ENCODE results near the gene RPH3AL. TPM values are rescaled to one million over a fixed set of nuclear protein-coding genes. Genes with fewer than 3 reads are reported as not detected.

The RPH3AL gene
- polyA plus RNA-seq, 1 donor from 2014 or later = 0.87 TPM

GRCh38 chr17:250487-251300 is 101.9 kb downstream of the RPH3AL start:
- no peaks in the 10 kb centered on the region for H4K20me1 ChIP-seq (ENCODE audit: insufficient read depth)
- no peaks in the 10 kb centered on the region for H3K27me3 ChIP-seq (ENCODE audit: insufficient read depth, low read depth, low read length)
- no peak overlapping the region for H3K4me2 ChIP-seq (ENCODE audit: low read length)
- no peak for TF ChIP-seq RAD21 (conservative IDR thresholded peaks at IDR 0.05)
- TF ChIP-seq CTCF (IDR thresholded peaks at IDR 0.05; ENCODE audit: poor library complexity, severe bottlenecking) = no peak
- no peak for TF ChIP-seq TAF1 (IDR thresholded peaks at IDR 0.05; ENCODE audit: low read depth)
- no peak for TF ChIP-seq EP300 (conservative IDR thresholded peaks at IDR 0.05; ENCODE audit: poor library complexity, severe bottlenecking)
- TF ChIP-seq REST (IDR thresholded peaks at IDR 0.05; ENCODE audit: borderline replicate concordance) = no peak
- no peaks in the 10 kb centered on the region for H3K79me2 ChIP-seq (replicated peaks; ENCODE audit: insufficient read depth, low read length)
- no peaks in the 10 kb centered on the region for H3F3A ChIP-seq (ENCODE audit: insufficient read depth, low read length, poor library complexity, severe bottlenecking)
- no peaks in the 10 kb centered on the region for H3K9me2 ChIP-seq (ENCODE audit: insufficient read depth, low read length)
- no peak overlapping the region for H3K4me3 ChIP-seq (ENCODE audit: low read length)
- H3K9me3 ChIP-seq (ENCODE audit: low read length) = no peaks in the 10 kb centered on the region
- no peak overlapping the region for H2AFZ ChIP-seq (ENCODE audit: low read depth, low read length)
- no peak overlapping the region for H3K27ac ChIP-seq (ENCODE audit: low read length)
- no peaks in the 10 kb centered on the region for H3K36me3 ChIP-seq (ENCODE audit: insufficient read depth, low read length)
- no peak overlapping the region for H3K9ac ChIP-seq (ENCODE audit: low read length)

- H3K79me2 ChIP-seq (replicated peaks; ENCODE audit: insufficient read depth, low read length) = no peaks in the 10 kb centered on the region
- H4K20me1 ChIP-seq (ENCODE audit: insufficient read depth) = no peaks in the 10 kb centered on the region
- no peak overlapping the region for H3K4me3 ChIP-seq (ENCODE audit: low read length)
- H3K9ac ChIP-seq (ENCODE audit: low read length) = no peak overlapping the region
- H2AFZ ChIP-seq (ENCODE audit: low read depth, low read length) = no peak overlapping the region
- no peaks in the 10 kb centered on the region for H3F3A ChIP-seq (ENCODE audit: insufficient read depth, low read length, poor library complexity, severe bottlenecking)
- H3K27me3 ChIP-seq (ENCODE audit: insufficient read depth, low read depth, low read length) = no peaks in the 10 kb centered on the region
- TF ChIP-seq EZH2 (IDR thresholded peaks at IDR 0.05; ENCODE audit: borderline replicate concordance, insufficient read depth, low read length, poor library complexity, severe bottlenecking) (no peak), CTCF (IDR thresholded peaks at IDR 0.05; ENCODE audit: poor library complexity, severe bottlenecking) (no peak), POLR2AphosphoS5 (IDR thresholded peaks at IDR 0.05) (no peak), MXI1 (conservative IDR thresholded peaks at IDR 0.05; ENCODE audit: poor library complexity, severe bottlenecking) (no peak), REST (IDR thresholded peaks at IDR 0.05; ENCODE audit: borderline replicate concordance) (no peak), EP300 (conservative IDR thresholded peaks at IDR 0.05; ENCODE audit: poor library complexity, severe bottlenecking) (no peak), TAF1 (IDR thresholded peaks at IDR 0.05; ENCODE audit: low read depth) (no peak), SMC3 (conservative IDR thresholded peaks at IDR 0.05; ENCODE audit: poor library complexity) (no peak), RAD21 (conservative IDR thresholded peaks at IDR 0.05) (no peak)
- no peak overlapping the region for H3K4me2 ChIP-seq (ENCODE audit: low read length)
- no peaks in the 10 kb centered on the region for H3K9me2 ChIP-seq (ENCODE audit: insufficient read depth, low read length)
- H3K9me3 ChIP-seq (ENCODE audit: low read length) = no peaks in the 10 kb centered on the region
- H3K27ac ChIP-seq (ENCODE audit: low read length) = no peak overlapping the region
- no peaks in the 10 kb centered on the region for H3K36me3 ChIP-seq (ENCODE audit: insufficient read depth, low read length)
These were observed 103.2 kb downstream of the RPH3AL start for GRCh38 chr17:249236-249993.

Data from neural cell (in vitro differentiated cells).